ENCODE results near the gene RAC3. TPM values are rescaled to one million over a fixed set of nuclear protein-coding genes. Genes with fewer than 3 reads are reported as not detected.

RAC3 gene
- total RNA-seq, 2 experiments from 2014 or later: 15.1 to 24.4 TPM

GRCh38 chr17:81991684-81992305 lies 39.7 kb upstream of the RAC3 start:
- CTCF ChIA-PET (ENCODE audit: unreplicated experiment): no interaction called here
- Histone ChIP-seq H3K79me2 (ENCODE audit: insufficient read depth, low read depth, low read length) (no peaks in the 10 kb centered on the region), H2AFZ (ENCODE audit: low read length) (no peak overlapping the region), H3K9me2 (ENCODE audit: insufficient read depth, low read length) (no peaks in the 10 kb centered on the region), H3K27ac (ENCODE audit: low read depth, low read length, poor library complexity, severe bottlenecking) (no peak overlapping the region), H3K4me2 (ENCODE audit: low read length) (no peak overlapping the region), H3K9me3 (ENCODE audit: low read length) (no peaks in the 10 kb centered on the region), H4K20me1 (ENCODE audit: insufficient read depth, low read length) (no peaks in the 10 kb centered on the region), H3K36me3 (ENCODE audit: insufficient read depth, low read length) (peaks cover 11% of the 10 kb centered on the region; the same call in 1 of the 2 replicates), H3K4me3 (ENCODE audit: low read depth, low read length, poor library complexity, severe bottlenecking) (no peak overlapping the region), H3K4me1 (ENCODE audit: insufficient read depth, low read length, poor library complexity, severe bottlenecking) (no peaks in the 10 kb centered on the region)
- TF ChIP-seq EZH2phosphoT487 (IDR thresholded peaks at IDR 0.05; ENCODE audit: borderline replicate concordance, low read depth, low read length) (no peak), CTCF (conservative IDR thresholded peaks at IDR 0.05; ENCODE audit: low read length) (no peak)
- DNase-seq (ENCODE audit: low spot score): no peak
- no TSS peak for BruUV-seq (replicated peaks)
- intact Hi-C loops (cut with micrococcal nuclease; ENCODE audit: unreplicated experiment): no loop called here
- POLR2A ChIA-PET: no interaction called here

- POLR2A ChIA-PET: no interaction called here
- TF ChIP-seq CTCF (conservative IDR thresholded peaks at IDR 0.05; ENCODE audit: low read length) (no peak), EZH2phosphoT487 (IDR thresholded peaks at IDR 0.05; ENCODE audit: borderline replicate concordance, low read depth, low read length) (no peak)
- Histone ChIP-seq H4K20me1 (ENCODE audit: insufficient read depth, low read length) (no peaks in the 10 kb centered on the region), H3K9me2 (ENCODE audit: insufficient read depth, low read length) (no peaks in the 10 kb centered on the region), H3K36me3 (ENCODE audit: insufficient read depth, low read length) (peaks cover 10% of the 10 kb centered on the region; the same call in 1 of the 2 replicates), H2AFZ (ENCODE audit: low read length) (no peak overlapping the region), H3K4me1 (ENCODE audit: insufficient read depth, low read length, poor library complexity, severe bottlenecking) (no peaks in the 10 kb centered on the region), H3K27ac (ENCODE audit: low read depth, low read length, poor library complexity, severe bottlenecking) (no peak overlapping the region), H3K9me3 (ENCODE audit: low read length) (no peaks in the 10 kb centered on the region), H3K79me2 (ENCODE audit: insufficient read depth, low read depth, low read length) (no peaks in the 10 kb centered on the region), H3K4me3 (ENCODE audit: low read depth, low read length, poor library complexity, severe bottlenecking) (no peak overlapping the region), H3K4me2 (ENCODE audit: low read length) (no peak overlapping the region)
- no peak for DNase-seq (ENCODE audit: low spot score)
- CTCF ChIA-PET (ENCODE audit: unreplicated experiment): no interaction called here
- no TSS peak for BruUV-seq (replicated peaks)
- intact Hi-C loops (cut with micrococcal nuclease; ENCODE audit: unreplicated experiment): no loop called here
Observed at GRCh38 chr17:81992306-81993102, 39.0 kb upstream of the RAC3 start.

Data from OCI-LY7 (cell line).